ENCODE data around the gene PIK3C2B. TPM values are rescaled to one million over a fixed set of nuclear protein-coding genes. Genes with fewer than 3 reads are reported as not detected.

PIK3C2B gene
- total and polyA plus RNA-seq, 2 donors (not counting 3 experiments of a cell fraction or from before 2014, with no cell fraction given), result 33.7 to 49.0 TPM

DNA sequence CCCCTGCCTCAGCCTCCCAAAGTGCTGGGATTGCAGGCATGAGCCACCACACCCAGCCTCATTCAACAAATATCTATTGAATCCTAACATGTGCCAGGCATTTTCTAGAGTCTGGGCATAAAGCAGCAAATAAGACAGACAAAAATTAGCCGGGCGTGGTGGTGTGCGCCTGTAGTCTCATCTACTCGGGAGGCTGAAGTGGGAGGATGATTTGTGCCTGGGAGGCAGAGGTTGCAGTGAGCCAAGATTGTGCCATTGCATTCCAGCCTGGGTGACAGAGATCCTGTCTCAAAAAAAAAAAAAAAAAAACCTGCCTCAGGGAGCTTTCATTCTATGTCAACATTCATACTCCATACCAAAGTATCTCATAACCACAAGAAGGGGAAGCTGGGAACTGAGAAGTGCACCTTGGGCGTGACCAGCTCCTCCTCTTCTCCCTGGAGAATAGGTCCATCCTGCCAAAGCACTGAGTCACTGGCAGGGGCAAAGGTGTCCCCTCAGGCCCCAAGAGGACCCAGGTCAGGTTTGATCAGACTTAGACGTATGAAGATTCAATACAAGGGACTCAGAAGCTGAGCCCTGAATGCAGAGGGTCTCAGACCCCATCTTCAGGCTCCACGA is 46.2 kb downstream of the PIK3C2B start:
- Histone ChIP-seq H3K4me2 (ENCODE audit: insufficient read depth, low read length) (no peak overlapping the region), H3K9me3 (replicated peaks; ENCODE audit: control insufficient read depth, insufficient read depth, low read length) (no peaks in the 10 kb centered on the region), H2AFZ (ENCODE audit: low read depth, low read length) (no peak overlapping the region), H3K79me2 (ENCODE audit: control insufficient read depth, insufficient read depth, low read length) (no peaks in the 10 kb centered on the region), H3K36me3 (ENCODE audit: control insufficient read depth in 2 of 2, extremely low read depth in 1 of 2, insufficient read depth in 2 of 2, low read length in 2 of 2) (peaks cover 0 to 40% of the 10 kb centered on the region in 2 experiments), H3K9me1 (replicated peaks; ENCODE audit: control insufficient read depth, extremely low read depth, insufficient read depth, low read length) (no peaks in the 10 kb centered on the region), H4K20me1 (replicated peaks; ENCODE audit: control insufficient read depth, extremely low read depth, insufficient read depth, low read length) (no peaks in the 10 kb centered on the region), H3K4me1 (ENCODE audit: control insufficient read depth, extremely low read depth, insufficient read depth, low read length) (peaks cover 7% of the 10 kb centered on the region), H3K27me3 (ENCODE audit: control insufficient read depth in 2 of 2, insufficient read depth in 2 of 2, low read length in 2 of 2) (no peaks in the 10 kb centered on the region), H3K27ac (ENCODE audit: insufficient read depth, low read depth, low read length) (no peak overlapping the region), H3K9ac (replicated peaks; ENCODE audit: extremely low read depth, insufficient read depth, low read length) (no peak overlapping the region), H3K4me3 (replicated peaks in 1 of 3; ENCODE audit: insufficient read depth in 1 of 3, low read depth in 1 of 3, low read length in 3 of 3) (no peak overlapping the region)
- ChIA-PET POLR2A (interaction anchor here (0.6 to 0.8 kb wide), 2 partner anchors 8 to 45 kb away, joined by 4 to 5 read pairs; no protein-coding TSS in a partner anchor), CTCF (interaction anchor here (1.0 to 34.5 kb wide), 8 partner anchors 10 to 358 kb away, joined by 3 to 1267 read pairs (median 16); partner anchors contain the start of gene PIK3C2B)
- FAIRE-seq, result no peak
- dilution Hi-C loops (cut with MboI; ENCODE audit: extremely low pct_ligation_motif_present, low sequenced_read_pairs), result loop anchor here (10.0 kb wide), 1 partner anchor 56 kb away; no protein-coding TSS in a partner anchor
- TF ChIP-seq POLR2A (IDR thresholded peaks at IDR 0.05; ENCODE audit: low read depth, low read length), result no peak
- TF ChIP-seq JUN (IDR thresholded peaks at IDR 0.05; ENCODE audit: borderline replicate concordance, insufficient read depth, insufficient read length, low read depth), result no peak
- TF ChIP-seq GATA2 (IDR thresholded peaks at IDR 0.05; ENCODE audit: insufficient read depth, insufficient read length, low read depth, low read length), result no peak
- no peak for TF ChIP-seq POLR2AphosphoS5 (IDR thresholded peaks at IDR 0.05; ENCODE audit: insufficient read depth, low read depth, low read length)
- TF ChIP-seq, protein P1, sequence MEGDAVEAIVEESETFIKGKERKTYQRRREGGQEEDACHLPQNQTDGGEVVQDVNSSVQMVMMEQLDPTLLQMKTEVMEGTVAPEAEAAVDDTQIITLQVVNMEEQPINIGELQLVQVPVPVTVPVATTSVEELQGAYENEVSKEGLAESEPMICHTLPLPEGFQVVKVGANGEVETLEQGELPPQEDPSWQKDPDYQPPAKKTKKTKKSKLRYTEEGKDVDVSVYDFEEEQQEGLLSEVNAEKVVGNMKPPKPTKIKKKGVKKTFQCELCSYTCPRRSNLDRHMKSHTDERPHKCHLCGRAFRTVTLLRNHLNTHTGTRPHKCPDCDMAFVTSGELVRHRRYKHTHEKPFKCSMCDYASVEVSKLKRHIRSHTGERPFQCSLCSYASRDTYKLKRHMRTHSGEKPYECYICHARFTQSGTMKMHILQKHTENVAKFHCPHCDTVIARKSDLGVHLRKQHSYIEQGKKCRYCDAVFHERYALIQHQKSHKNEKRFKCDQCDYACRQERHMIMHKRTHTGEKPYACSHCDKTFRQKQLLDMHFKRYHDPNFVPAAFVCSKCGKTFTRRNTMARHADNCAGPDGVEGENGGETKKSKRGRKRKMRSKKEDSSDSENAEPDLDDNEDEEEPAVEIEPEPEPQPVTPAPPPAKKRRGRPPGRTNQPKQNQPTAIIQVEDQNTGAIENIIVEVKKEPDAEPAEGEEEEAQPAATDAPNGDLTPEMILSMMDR (IDR thresholded peaks at IDR 0.05; ENCODE audit: extremely low read depth in 1 of 2, insufficient read depth in 1 of 2, low read depth in 1 of 2, low read length in 2 of 2), result no peak
- TF ChIP-seq FOS (IDR thresholded peaks at IDR 0.05; ENCODE audit: borderline replicate concordance, insufficient read depth, low read length), result no peak
- no peak for TF ChIP-seq MYC (IDR thresholded peaks at IDR 0.05; ENCODE audit: low read depth, low read length)
- no peak for TF ChIP-seq EZH2 (IDR thresholded peaks at IDR 0.05; ENCODE audit: borderline replicate concordance, low read depth, low read length, severe bottlenecking)
- TF ChIP-seq, protein P2, sequence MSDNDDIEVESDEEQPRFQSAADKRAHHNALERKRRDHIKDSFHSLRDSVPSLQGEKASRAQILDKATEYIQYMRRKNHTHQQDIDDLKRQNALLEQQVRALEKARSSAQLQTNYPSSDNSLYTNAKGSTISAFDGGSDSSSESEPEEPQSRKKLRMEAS (IDR thresholded peaks at IDR 0.05; ENCODE audit: insufficient read depth, insufficient read length), result no peak
- no TSS peak for BruUV-seq (replicated peaks)
- intact Hi-C loops (cut with micrococcal nuclease), result loop anchor here (10.0 kb wide), 1 partner anchor 356 kb away; no protein-coding TSS in a partner anchor
- DNase-seq (ENCODE audit: low read depth, low spot score), result no peak

All from endothelial cell of umbilical vein (primary cell).